ENCODE data around the gene FOXL2NB. TPM values are rescaled to one million over a fixed set of nuclear protein-coding genes. Genes with fewer than 3 reads are reported as not detected.
A peak's percentile ranks its signal among the peaks of the same experiment; 100 is the strongest.

FOXL2NB gene
- total RNA-seq, 1 experiment from 2014 or later, result 2.2 TPM

DNA sequence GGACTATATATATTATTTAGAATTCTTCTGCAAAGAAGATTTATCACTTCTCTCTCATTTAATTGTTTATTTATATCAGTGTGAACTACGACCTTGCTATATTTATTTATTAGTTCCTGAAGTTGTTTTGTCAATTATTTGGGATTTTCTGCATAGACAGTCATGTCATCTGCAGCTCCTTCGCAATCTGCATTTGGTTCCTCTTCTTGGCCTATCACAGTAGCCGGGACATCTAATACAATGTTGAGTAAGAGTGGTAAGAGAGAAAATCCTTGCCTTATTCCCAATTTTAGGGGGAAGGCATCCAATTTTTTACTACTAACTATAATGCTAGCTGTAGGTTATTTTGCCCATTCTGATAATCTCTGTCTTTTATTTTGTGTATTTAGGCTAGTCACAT is 39.5 kb upstream of the FOXL2NB start:
- Histone ChIP-seq H3K4me1 (no peaks in the 10 kb centered on the region), H3K27me3 (replicated peaks; ENCODE audit: control insufficient read depth, insufficient read depth, low read length) (no peaks in the 10 kb centered on the region), H3K4me3 (ENCODE audit: low read depth, low read length) (no peak overlapping the region), H3K9me3 (no peaks in the 10 kb centered on the region), H3K36me3 (ENCODE audit: control insufficient read depth, insufficient read depth, low read length) (no peaks in the 10 kb centered on the region)
- POLR2A ChIA-PET, result no interaction called here
- H3K9me3 Mint-ChIP-seq (ENCODE audit: unreplicated experiment), result no peaks in the 10 kb centered on the region
- no peaks in the 10 kb centered on the region for H3K36me3 Mint-ChIP-seq (ENCODE audit: insufficient read depth, unreplicated experiment)
- no TSS peak for BruUV-seq (replicated peaks)
- H3K27ac Mint-ChIP-seq (ENCODE audit: unreplicated experiment), result no peak overlapping the region
- no peaks in the 10 kb centered on the region for H3K27me3 Mint-ChIP-seq (ENCODE audit: insufficient read depth, unreplicated experiment)
- H3K4me3 Mint-ChIP-seq (ENCODE audit: unreplicated experiment), result no peak overlapping the region
- CTCF ChIA-PET, result no interaction called here
- DNase-seq, result no peak
- intact Hi-C loops (cut with micrococcal nuclease; ENCODE audit: unreplicated experiment), result no loop called here
- TF ChIP-seq, protein P1, sequence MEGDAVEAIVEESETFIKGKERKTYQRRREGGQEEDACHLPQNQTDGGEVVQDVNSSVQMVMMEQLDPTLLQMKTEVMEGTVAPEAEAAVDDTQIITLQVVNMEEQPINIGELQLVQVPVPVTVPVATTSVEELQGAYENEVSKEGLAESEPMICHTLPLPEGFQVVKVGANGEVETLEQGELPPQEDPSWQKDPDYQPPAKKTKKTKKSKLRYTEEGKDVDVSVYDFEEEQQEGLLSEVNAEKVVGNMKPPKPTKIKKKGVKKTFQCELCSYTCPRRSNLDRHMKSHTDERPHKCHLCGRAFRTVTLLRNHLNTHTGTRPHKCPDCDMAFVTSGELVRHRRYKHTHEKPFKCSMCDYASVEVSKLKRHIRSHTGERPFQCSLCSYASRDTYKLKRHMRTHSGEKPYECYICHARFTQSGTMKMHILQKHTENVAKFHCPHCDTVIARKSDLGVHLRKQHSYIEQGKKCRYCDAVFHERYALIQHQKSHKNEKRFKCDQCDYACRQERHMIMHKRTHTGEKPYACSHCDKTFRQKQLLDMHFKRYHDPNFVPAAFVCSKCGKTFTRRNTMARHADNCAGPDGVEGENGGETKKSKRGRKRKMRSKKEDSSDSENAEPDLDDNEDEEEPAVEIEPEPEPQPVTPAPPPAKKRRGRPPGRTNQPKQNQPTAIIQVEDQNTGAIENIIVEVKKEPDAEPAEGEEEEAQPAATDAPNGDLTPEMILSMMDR (IDR thresholded peaks at IDR 0.05; ENCODE audit: insufficient read depth in 1 of 2, low read depth in 1 of 2, low read length in 1 of 2, severe bottlenecking in 1 of 2, unreplicated experiment in 1 of 2), result no peak
- H3K4me1 Mint-ChIP-seq (ENCODE audit: low read depth, unreplicated experiment), result no peaks in the 10 kb centered on the region

DNA sequence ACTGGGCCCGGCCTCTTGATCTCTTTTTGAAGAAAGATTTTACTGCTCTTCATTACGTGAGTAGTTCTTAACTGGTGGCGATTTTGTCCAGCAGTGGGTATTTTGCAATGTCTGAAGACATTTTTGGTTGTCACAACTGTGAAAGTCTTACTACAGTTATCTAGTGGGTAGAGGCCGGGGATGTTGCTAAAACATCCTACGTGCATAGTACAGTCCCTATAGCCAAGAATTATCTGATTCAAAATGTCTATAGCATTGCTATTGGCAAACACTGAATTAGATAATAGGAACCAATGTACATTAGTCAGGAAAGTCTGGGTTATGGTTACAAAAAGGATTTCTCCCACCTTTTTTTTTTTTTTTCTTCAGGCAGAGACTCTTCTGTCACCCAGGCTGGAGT is 38.2 kb upstream of the FOXL2NB start:
- TF ChIP-seq, protein P1 (IDR thresholded peaks at IDR 0.05; ENCODE audit: insufficient read depth in 1 of 2, low read depth in 1 of 2, low read length in 1 of 2, severe bottlenecking in 1 of 2, unreplicated experiment in 1 of 2), result no peak
- Histone ChIP-seq H3K4me1 (no peaks in the 10 kb centered on the region), H3K4me3 (ENCODE audit: low read depth, low read length) (no peak overlapping the region), H3K36me3 (ENCODE audit: control insufficient read depth, insufficient read depth, low read length) (no peaks in the 10 kb centered on the region), H3K9me3 (no peaks in the 10 kb centered on the region), H3K27me3 (replicated peaks; ENCODE audit: control insufficient read depth, insufficient read depth, low read length) (no peaks in the 10 kb centered on the region)
- Mint-ChIP-seq H3K36me3 (ENCODE audit: insufficient read depth, unreplicated experiment) (no peaks in the 10 kb centered on the region), H3K4me3 (ENCODE audit: unreplicated experiment) (no peak overlapping the region), H3K27me3 (ENCODE audit: insufficient read depth, unreplicated experiment) (no peaks in the 10 kb centered on the region), H3K27ac (ENCODE audit: unreplicated experiment) (no peak overlapping the region), H3K4me1 (ENCODE audit: low read depth, unreplicated experiment) (no peaks in the 10 kb centered on the region), H3K9me3 (ENCODE audit: unreplicated experiment) (no peaks in the 10 kb centered on the region)
- no peak for DNase-seq
- ChIA-PET POLR2A (no interaction called here), CTCF (no interaction called here)
- intact Hi-C loops (cut with micrococcal nuclease; ENCODE audit: unreplicated experiment), result no loop called here
- BruUV-seq (replicated peaks), result no TSS peak

DNA sequence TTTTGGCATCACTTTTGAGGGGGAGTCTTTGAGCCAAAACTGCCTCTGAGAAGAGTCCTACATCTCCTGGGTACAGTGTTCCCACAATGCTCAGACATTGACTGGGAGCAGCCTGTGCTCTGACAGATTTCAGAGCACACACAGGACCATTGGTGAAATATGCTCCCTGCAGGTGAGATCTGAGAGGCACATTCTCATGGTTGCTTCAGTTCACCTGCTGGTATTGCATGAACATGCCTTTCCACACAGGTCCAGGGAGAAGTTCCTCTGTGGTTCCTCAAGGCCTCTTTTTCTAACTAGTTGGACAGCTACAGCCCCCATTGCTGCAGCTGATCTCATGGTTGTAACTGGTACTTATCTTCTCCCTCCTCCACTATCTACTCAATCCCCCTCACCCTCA is 37.1 kb upstream of the FOXL2NB start:
- H3K9me3 ChIP-seq, result no peaks in the 10 kb centered on the region
- Mint-ChIP-seq H3K4me1 (ENCODE audit: low read depth, unreplicated experiment) (no peaks in the 10 kb centered on the region), H3K4me3 (ENCODE audit: unreplicated experiment) (no peak overlapping the region), H3K36me3 (ENCODE audit: insufficient read depth, unreplicated experiment) (no peaks in the 10 kb centered on the region), H3K9me3 (ENCODE audit: unreplicated experiment) (no peaks in the 10 kb centered on the region), H3K27ac (ENCODE audit: unreplicated experiment) (no peak overlapping the region), H3K27me3 (ENCODE audit: insufficient read depth, unreplicated experiment) (no peaks in the 10 kb centered on the region)
- H3K36me3 ChIP-seq (ENCODE audit: control insufficient read depth, insufficient read depth, low read length), result no peaks in the 10 kb centered on the region
- ChIA-PET POLR2A (no interaction called here), CTCF (no interaction called here)
- TF ChIP-seq, protein P1 (IDR thresholded peaks at IDR 0.05; ENCODE audit: insufficient read depth in 1 of 2, low read depth in 1 of 2, low read length in 1 of 2, severe bottlenecking in 1 of 2, unreplicated experiment in 1 of 2), result peak in 1 of 2 experiments; percentile 33
- BruUV-seq (replicated peaks), result no TSS peak
- intact Hi-C loops (cut with micrococcal nuclease; ENCODE audit: unreplicated experiment), result no loop called here
- no peaks in the 10 kb centered on the region for H3K27me3 ChIP-seq (replicated peaks; ENCODE audit: control insufficient read depth, insufficient read depth, low read length)
- 0 out of 2 replicates have a peak, but pooled peaks cover 3% of the 10 kb centered on the region for H3K4me1 ChIP-seq
- H3K4me3 ChIP-seq (ENCODE audit: low read depth, low read length), result no peak overlapping the region
- peak in 1 of 2 experiments; percentile 19 for DNase-seq
